GM18870 (cell line): ENCODE data around the gene UTP20.

ENCODE experiments used
- ATAC-seq: cut with Tn5 transposase; IDR thresholded peaks from one replicate; pipeline ENCODE4 v1.9.1; 2021; ENCODE audit warnings: moderate library complexity; ENCODE audit not compliant: unreplicated experiment

The UTP20 gene

GRCh38 chr12:101280006-101280505, at the start of gene UTP20:
Gene UTP20, plus strand, starts transcription at chr12:101280105. Its CDS starts 178 bp downstream, at chr12:101280283.
- ATAC-seq = peak; percentile 97

- no peak for ATAC-seq
These were observed 49.4 kb upstream of the UTP20 start for GRCh38 chr12:101230547-101230946.

DNA sequence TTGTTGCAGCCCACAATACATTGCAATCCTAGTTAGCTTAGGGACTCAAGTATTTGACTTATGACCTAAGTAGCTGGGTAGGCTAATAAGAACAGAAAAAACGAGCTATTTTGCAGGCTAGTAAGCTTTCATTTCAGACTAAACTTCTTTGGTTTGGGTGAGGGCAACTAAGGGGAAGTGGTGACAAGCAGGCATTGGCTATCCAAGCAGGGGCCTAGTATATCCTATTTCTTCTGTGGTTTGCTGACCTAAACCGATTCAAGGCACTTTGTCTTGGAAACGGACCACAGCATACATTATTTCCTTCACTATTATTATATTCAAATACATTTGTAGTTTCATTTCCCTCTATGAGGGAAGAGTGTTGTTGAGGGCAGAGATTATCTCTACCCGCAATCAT, 48.3 kb upstream of the UTP20 start:
- no peak for ATAC-seq

- no peak for ATAC-seq
These were observed 44.2 kb upstream of the UTP20 start for GRCh38 chr12:101235686-101236085.

DNA sequence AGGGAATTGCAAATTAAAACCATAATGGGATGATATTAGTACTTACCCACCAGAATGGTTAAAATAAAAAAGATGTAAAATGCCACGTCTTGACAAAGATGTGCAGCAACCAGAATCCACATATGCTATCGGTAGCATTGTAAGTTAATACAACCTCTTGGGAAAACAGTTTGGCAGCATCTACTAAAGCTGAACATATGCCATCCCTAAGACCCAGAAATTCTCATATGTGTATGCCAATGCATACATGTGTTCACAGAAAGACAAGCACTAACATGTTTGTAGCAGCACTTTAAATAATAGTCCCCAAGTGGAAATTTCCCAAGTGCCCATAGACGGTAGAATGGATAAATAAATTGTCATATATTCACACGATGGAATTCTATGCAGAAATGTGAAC, 41.6 kb upstream of the UTP20 start:
- ATAC-seq = no peak

GRCh38 chr12:101238800-101239329, 41.0 kb upstream of the UTP20 start:
- no peak for ATAC-seq

GRCh38 chr12:101243074-101243473, 36.8 kb upstream of the UTP20 start:
- ATAC-seq = no peak

DNA sequence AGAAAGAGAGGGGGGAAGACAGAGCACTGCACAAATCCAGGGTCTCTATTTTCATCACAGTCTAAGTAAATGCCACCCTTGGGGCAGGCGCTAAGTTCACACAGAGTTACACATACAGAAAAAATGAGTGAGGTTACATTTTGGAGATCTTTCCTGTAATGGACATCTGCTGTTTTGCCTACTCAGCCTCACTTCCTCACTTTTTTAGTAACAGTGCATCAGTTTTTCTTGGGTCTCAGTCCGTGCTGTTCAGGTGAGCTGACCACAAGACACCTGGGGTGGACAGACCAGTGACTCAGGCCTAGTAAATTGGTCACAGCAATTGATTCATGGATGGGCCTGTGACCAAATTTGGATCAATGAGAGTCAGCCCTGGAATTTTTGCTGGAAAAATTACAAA, 36.3 kb upstream of the UTP20 start:
- no peak for ATAC-seq

- ATAC-seq = no peak
These were observed 23.6 kb upstream of the UTP20 start for GRCh38 chr12:101256266-101256665.

GRCh38 chr12:101257357-101257756, 22.5 kb upstream of the UTP20 start:
- no peak for ATAC-seq

- ATAC-seq = no peak
These were observed 12.8 kb upstream of the UTP20 start for GRCh38 chr12:101267111-101267510.

DNA sequence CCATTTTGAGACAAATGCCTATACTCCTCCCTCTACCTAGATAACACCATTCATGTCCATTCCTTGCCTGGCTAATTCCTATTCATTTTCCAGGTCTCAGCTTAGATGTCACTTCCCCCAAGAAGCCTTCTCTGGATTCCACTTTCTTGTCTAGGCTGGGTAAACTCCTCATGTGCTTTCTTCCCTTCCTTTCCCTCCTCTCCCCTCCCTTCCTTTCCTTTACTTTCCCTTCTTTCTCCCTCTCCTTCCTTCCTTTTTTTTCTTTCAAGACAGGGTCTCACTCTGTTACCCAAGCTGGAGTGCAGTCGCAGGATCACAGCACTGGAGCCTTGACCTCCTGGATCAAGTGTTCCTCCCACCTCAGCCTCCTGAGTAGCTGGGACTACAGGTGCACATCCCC, 3.5 kb upstream of the UTP20 start:
- ATAC-seq = no peak

- ATAC-seq = no peak
These were observed 2.5 kb upstream of the UTP20 start for GRCh38 chr12:101277443-101277842.

- no peak for ATAC-seq
These were observed 7.5 kb downstream of the UTP20 start for GRCh38 chr12:101287357-101287756.

- ATAC-seq = no peak
These were observed 17.8 kb downstream of the UTP20 start for GRCh38 chr12:101297661-101298060.

DNA sequence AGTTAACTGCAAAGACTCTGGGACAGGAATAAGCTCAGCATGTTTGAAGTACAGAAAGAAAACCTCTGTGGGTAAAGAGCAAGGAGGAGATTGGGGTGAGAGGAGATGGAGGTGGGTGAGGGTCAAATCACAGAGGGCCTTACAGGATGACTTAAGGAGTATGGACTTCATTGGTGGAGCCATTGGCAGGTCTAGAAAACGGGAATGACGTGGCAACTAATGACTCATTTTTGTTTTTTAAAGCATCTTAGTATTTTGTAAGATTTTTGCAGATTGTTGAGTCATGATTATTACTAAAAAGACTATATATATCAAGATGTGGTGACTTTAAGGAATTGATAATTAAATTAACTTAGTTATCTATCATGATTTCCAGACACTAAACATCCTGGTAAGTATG, 18.5 kb downstream of the UTP20 start:
- ATAC-seq = no peak

DNA sequence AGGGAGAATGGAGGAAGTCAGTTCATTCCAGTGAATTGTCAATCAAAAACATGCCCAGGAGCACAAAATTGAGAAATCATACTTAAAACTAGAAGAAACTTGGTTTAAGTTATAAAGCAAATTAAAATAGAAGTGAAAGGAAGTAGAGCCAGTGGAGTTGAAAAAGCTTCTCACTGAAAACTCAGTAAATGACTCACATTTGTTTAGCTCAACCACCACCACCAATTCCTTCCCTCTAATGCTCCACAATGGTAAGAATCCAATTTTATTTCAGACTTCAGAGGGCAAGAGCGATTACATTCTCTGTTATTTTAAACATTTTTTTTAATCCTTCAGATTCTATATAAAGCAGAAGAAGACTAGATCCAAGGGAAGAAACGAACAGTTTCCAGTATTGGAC, 19.4 kb downstream of the UTP20 start:
- no peak for ATAC-seq

DNA sequence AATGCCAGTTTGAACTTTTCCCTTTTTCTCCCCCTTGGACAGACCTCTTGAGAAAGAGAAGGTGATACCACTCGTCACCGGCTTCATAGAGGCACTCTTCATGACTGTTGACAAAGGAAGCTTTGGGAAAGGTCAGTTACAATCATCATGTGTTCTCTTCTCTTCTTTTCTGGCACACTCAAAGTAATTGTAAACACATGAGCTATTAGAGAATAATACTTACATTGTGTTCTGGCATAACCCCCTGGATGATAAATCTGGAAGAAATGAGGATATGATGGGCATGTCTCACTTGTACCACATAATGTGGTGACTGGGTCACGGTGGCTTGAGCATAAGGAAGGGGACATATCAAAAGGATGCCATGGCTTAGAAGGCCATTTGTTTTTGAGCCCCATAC, 20.0 kb downstream of the UTP20 start:
- no peak for ATAC-seq

GRCh38 chr12:101302741-101303140, 22.8 kb downstream of the UTP20 start:
- ATAC-seq = no peak

DNA sequence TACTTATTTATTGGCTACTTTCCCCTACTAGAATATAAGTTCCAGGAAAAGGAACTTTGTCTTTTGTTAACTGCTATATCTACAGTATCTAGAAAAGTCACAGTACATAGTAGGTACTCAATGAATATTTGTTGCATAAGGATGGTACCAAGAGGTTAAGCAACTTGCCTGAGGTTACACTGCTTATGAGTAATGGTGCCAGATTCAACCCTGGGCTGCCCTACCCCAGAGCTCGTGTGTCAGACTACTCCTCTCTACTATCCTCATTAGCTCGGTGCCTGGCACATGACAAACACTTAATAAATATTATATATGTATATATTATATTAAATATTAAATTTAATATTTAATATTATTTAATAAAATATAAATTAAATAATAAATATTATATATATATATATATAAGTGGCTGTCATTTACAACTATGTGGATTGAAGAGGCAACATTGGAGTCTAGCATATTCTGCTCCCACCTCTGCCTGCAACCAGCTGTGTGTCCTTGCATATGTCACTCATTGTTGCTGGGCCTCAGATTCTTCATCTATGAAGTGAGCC, 25.4 kb downstream of the UTP20 start:
- ATAC-seq = no peak

DNA sequence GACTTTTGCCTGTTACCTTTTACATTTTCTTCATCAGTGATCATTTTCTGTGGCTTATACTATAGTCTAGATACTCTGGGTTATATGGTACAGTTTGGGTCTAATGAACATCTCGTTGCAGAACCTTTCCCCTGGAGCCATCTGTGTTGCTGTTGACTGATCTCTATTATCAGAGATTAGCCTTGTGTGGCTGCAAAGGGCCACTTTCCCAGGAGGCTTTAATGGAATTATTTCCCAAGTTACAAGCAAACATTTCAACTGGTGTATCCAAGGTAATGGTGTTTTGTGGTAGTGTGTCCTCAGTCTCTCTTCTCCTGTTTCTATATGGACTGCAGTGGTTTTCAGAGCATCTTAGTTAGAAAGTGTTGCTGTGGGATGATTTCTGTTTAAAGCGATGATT, 25.9 kb downstream of the UTP20 start:
- no peak for ATAC-seq

GRCh38 chr12:101322480-101322879, 42.6 kb downstream of the UTP20 start:
- no peak for ATAC-seq

- ATAC-seq = no peak
These were observed 43.4 kb downstream of the UTP20 start for GRCh38 chr12:101323255-101323654.
